HG02588 (cell line): ENCODE results near the gene DYRK1B.
"Not testable (repeated sequence)": the region's sequence is repeated elsewhere in the genome, so short reads cannot be mapped to it uniquely, and the experiment has no call there.

ENCODE experiments used
- ATAC-seq: cut with Tn5 transposase; IDR thresholded peaks from one replicate; pipeline ENCODE4 v1.9.1; 2021; ENCODE audit warnings: mild to moderate bottlenecking, moderate library complexity; ENCODE audit not compliant: unreplicated experiment

The DYRK1B gene

DNA sequence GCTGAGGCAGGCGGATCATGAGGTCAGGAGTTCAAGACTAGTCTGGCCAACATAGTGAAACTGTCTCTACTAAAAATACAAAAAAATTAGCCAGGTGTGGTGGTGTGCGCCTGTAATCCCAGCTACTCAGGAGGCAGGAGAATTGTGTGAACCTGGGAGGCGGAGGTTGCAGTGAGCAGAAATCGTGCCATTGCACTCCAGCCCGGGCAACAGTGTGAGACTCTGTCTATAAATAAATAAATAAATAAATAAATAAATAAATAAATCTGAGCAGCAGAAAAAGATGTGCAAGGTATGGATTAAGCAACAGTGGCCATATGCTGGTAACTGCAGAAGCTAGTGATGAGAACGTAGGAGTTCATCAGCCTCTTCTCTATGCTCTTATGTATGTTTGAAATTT, 19.9 kb downstream of the DYRK1B start:
- not testable (repeated sequence) for ATAC-seq

DNA sequence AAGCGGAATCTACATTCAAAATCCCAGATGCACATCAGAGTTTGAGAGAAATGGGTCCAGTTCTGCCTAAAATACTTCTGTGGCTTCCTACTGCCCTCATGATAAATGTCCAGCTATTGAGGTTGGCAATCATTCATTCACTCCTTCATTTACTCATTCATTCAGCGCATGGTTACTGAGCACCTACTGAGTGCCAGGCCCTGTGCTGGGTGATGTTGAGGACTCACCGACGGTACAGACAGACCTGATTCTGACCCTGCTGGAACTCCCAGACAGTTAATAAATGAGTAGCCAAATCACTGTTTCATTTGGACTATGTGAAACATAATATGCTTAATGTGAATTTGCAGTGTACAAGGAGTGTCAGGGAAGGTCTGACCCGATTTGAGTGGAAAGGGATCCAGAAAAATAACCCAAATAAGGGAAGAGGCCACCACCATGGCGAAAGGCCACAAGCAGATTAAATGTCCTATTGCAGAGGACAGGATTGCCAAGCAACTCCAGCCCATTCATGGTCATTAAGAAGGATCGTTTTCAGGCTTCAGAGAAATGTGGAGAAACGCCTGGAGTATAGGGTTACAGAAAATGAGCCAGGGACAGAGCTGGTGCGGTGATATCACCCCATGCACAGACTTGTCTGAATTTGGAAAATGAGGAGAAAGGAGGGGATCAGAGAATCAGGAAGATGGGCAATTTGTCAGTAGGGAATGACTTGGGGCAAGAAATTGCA, 20.5 kb downstream of the DYRK1B start:
- ATAC-seq, result no peak

DNA sequence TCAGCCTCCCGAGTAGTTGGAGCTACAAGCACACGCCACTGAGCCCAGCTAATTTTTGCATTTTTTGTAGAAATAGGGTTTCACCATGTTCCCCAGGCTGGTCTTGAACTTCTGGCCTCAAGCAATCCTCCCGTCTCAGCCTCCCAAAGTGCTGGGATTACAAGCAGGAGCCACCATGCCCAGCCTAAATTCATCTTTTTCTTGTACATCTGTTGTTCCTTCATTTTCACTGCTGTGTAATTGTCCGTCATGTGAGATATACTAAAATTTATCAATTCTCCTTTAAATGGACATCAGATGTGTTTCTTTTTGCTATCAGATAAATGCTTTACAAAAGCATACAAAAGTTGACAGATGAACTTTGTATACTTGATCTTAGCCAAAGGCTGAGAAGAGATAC, 22.9 kb downstream of the DYRK1B start:
- no peak for ATAC-seq

DNA sequence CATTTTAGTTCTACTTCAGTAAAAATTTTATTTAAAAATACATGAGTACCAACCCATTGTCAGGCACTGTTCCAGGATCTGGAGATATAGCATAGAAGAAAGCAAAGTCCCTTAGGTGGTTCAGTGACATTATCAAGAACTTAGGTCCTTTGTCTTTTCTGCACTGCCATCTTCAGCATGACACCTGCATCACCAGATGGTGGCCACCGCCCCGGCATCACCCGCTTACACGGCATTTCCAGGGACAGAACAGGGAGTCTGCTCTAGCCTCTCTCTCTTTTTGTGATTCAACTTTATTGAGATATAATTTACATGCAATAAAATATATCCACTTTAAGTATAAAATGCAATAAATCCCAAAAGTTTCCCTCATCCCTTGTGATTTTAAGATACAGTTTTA, 23.5 kb downstream of the DYRK1B start:
- ATAC-seq, result no peak

DNA sequence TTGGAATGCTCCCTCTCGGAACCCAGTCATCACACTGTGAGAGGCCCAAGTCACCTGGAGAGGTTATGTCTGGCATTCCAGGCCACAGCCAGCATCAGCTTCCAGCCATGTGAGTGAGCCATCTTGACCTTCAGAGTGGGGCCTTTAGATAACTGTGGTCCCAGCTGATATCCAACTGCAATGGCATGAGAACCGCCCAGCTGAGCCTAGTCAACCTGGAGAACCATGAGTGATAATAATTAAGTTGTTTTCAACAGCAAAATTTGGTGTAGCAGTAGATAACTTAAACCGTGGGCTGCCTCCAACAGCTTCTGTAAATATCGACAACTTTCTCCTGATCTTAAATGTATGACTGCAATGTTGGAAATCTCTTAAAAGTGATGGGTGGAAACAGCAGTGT, 24.6 kb downstream of the DYRK1B start:
- ATAC-seq, result no peak

DNA sequence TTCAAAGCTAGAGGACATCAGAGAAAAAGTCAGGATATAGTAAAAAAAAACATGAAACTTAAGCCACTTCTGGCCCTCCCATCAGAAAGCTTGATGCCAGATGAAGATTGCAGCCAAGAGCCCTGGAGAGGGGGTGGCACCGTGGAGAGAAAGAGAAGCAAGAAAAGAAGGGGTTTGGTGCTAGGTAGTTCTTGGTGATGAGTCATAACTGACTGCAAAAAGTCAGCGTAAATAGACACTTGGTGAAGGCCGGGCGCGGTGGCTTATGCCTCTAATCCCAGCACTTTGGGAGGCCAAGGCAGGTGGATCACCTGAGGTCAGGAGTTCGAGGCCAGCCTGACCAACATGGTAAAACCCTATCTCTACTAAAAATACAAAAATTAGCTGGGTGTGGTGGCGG, 25.3 kb downstream of the DYRK1B start:
- not testable (repeated sequence) for ATAC-seq

DNA sequence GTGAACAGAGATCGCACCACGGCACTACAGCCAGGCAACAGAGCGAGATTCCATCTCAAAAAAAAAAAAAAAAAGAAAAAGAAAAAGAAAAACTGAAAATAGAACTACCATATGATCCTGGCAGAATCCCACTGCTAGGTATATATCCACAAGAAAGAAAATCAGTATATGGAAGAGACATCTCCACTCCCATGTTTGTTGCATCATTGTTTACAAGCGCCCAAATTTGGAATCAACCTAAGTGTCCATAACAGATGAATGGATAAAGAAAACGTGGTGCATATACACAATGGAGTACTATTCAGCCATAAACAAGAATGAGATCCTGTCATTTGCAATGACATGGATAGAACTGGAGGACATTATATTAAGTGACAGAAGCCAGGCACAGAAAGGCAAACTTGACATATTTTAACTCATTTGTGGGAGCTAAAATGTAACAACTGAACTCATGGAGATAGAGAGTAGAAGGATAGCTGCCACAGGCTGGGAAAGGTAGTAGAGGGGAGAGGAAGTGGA, 26.1 kb downstream of the DYRK1B start:
- no peak for ATAC-seq

DNA sequence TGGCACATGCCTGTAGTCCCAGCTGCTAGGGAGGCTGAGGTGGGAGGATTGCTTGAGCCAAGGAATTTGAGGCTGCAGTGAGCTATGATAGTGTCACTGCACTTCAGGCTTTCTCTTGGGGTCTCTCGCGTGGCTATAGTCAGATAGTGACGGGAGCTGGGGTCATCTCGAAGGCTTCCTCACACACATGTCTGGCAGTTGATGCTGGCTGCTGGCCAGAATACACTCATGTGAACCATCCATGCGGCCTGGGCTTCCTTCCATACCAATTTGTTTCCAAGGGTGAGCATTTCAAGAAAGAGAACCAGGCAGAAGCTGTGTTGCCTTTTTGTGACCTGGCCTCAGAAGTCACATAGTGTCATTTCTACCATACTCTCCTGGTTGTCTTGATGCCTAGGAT, 28.9 kb downstream of the DYRK1B start:
- no peak for ATAC-seq

DNA sequence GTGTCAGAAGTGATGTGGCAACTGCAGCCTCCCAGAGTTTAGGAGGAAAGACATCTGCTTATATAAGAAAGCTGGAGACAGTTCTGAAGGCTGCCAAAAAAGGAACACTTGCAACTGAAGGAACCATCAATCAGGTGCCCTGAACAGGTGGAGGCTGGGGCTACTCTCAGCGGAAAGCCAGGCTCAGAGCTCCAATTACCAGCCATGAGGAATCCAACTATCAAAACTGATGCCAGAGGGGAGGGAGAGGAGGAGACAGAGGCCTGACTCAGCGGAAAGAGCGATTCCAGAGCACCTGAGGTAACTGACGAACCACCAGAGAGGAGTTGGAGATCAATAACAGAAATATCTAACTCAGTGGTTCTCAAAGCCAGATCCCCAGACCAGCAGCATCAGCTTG, 31.0 kb downstream of the DYRK1B start:
- ATAC-seq, result no peak

DNA sequence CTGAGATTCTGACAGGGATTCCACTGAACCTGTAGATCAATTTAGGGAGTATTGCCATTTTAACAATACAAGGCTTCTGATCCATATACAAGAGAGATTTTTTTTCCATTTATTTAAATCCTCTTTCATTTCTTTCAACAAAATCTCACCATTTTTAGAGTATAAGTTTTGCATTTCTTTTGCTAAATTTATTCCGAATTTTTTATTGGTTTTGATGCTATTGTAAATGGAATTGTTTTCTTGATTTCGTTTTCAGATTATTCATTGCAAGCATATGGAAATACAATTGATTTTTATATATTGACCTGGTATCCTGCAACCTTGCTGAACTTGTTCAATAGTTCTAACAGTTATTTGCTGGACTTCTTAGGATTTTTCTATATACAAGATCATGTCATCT, 36.9 kb downstream of the DYRK1B start:
- ATAC-seq, result no peak

DNA sequence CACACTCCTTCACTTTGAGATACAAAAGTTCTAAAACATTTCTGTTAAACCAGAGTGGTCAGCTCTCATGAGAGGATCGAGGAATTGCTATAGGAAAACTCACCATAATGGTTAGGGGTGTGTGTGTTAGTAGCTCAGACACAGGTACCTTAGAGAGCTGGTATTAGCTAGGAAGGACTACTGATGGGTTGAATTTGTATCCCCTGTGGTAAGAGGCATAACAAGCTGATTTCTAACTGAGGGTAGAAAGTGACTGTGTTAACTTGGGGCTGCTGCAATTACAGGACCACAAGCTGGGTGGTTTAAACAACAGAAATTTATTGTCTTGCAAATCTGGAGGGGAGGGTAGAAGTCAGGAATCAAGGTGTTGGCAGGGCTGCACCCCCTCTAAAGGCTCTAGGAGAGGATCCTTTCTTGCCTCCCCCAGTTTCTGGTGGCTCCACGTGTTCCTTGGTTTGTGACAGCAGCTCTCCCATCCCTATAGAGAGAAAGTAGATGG, 37.9 kb downstream of the DYRK1B start:
- no peak for ATAC-seq

DNA sequence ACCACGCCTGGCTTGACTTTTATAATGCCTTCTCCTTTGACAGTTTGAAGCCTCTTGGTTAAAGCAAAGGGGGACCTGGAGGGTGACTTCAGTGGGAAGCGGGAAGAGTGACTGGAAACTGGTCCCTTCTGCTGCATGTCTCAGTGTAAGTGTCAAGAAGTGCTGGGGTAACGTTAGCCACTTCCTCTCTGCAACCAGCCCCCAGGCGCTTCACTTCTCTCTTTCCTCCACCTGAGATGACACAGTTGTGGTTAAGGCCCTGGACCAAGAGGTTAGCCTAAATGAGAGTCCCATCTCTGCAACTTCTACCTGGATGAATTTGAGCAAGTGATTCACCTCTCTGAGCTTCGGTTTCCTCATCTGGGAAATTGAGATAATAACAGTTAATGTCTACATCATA, 39.0 kb downstream of the DYRK1B start:
- ATAC-seq, result no peak

DNA sequence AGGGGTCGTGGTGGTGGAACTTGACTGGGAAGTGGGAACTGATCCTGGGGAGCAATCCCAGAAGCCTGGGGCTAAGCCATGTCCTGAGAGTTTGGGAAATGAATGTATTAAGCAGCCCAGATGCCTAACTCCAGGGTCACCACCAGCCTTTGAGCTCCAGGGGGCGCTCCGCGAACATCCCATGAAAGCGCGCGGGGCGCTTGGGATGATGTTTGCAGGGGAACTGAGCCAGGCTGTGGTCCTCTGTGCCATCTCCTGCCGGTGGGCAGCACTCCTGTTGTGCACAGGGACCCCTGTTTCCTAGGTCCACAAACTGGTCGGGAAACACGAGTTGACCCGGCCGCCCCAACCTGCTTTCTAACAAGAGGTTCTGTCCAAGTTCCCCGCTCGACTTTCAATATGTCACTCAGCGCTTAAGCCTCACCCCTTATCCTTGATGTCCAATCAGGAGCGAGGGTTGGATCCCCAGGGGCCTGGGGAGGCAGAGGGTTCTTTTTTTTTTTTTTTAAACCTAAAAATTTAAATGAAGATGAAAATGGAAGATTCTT, 40.9 kb downstream of the DYRK1B start:
- ATAC-seq, result peak; percentile 55

DNA sequence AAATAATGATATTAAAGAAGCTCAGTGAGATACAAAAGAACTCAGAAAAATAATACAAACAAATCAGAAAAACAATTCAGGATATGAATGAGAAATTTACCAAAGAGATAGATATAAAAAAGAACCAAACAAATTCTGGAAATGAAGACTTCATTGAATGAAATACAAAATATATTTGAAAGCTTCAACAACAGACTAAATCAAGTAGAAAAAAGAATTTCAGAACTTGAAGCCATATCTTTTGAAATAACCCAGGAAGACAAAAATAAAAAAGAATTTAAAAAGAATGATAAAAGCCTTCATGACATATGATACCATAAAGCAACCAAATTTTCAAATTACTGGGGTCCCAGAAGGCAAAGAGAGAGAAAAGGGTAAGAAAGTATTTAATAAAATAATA, 45.7 kb downstream of the DYRK1B start:
- ATAC-seq, result no peak

DNA sequence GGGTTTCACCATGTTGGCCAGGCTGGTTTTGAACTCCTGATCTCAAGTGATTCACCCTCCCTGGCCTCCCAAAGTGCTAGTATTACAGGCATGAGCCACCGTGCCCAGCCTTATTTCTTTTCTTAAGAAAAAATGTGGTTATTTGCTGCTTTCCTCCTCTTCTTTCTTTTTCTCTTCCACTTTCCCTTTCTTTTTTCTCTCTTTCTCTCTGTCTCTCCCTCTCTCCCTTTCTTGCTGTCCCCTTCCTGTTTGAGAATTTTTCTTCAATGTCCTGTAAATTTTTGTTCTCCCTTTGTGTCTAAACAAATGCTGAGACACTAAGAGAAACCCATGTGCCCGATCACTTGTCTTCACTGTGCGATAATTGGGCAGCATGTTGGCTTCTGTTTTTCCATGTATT, 53.1 kb downstream of the DYRK1B start:
- ATAC-seq, result no peak

DNA sequence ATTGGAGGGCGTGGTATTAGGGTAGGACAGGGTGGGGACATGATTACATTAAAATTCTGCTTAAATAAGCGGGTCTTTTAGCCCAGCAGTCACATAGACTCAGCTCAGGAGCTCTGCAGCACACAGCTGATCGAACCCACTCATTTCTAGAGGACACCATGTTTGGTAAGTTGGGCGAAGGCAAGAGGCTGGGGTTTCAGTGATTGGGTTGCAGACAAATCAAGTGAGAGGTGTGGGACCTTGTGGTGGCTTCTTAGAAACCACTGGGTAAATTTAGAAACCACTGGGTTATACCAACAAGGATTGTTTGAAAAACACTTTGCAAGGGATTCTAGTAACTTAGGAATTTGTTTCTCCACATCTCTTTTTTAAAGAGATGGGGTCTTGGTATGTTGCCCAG, 55.2 kb downstream of the DYRK1B start, which contains the start of gene LEUTX:
TSS of gene LEUTX (plus strand) at position 92 of the 400 bp plus-strand sequence. CDS start at position 159, 67 bp downstream.
- ATAC-seq, result no peak
